Measurements from ENCODE around the gene TTC39C.

GRCh38 chr18:24112874-24113615, 98.5 kb downstream of the TTC39C start:
- TF ChIP-seq, protein P1, sequence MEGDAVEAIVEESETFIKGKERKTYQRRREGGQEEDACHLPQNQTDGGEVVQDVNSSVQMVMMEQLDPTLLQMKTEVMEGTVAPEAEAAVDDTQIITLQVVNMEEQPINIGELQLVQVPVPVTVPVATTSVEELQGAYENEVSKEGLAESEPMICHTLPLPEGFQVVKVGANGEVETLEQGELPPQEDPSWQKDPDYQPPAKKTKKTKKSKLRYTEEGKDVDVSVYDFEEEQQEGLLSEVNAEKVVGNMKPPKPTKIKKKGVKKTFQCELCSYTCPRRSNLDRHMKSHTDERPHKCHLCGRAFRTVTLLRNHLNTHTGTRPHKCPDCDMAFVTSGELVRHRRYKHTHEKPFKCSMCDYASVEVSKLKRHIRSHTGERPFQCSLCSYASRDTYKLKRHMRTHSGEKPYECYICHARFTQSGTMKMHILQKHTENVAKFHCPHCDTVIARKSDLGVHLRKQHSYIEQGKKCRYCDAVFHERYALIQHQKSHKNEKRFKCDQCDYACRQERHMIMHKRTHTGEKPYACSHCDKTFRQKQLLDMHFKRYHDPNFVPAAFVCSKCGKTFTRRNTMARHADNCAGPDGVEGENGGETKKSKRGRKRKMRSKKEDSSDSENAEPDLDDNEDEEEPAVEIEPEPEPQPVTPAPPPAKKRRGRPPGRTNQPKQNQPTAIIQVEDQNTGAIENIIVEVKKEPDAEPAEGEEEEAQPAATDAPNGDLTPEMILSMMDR (IDR thresholded peaks at IDR 0.05): no peak
- no peak for TF ChIP-seq POLR2A (IDR thresholded peaks at IDR 0.05)

Measured in thyroid gland (tissue), 4 donors.